Brain pericyte (primary cell): ENCODE data around the gene MIPOL1.
"Not testable (repeated sequence)": the region's sequence is repeated elsewhere in the genome, so short reads cannot be mapped to it uniquely, and the experiment has no call there.

Experiments
- DNase-seq: peaks from one replicate; pipeline ENCODE4 v3.0.0-alpha.2; 2012; ENCODE audit warnings: low read depth, low spot score

MIPOL1 gene

GRCh38 chr14:37187840-37188577 is 9.7 kb upstream of the MIPOL1 start:
- DNase-seq, result not testable (repeated sequence)

GRCh38 chr14:37189733-37190132 is 8.0 kb upstream of the MIPOL1 start:
- not testable (repeated sequence) for DNase-seq

- DNase-seq, result no peak
These were observed 3.0 kb upstream of the MIPOL1 start for GRCh38 chr14:37194698-37195097.

DNA sequence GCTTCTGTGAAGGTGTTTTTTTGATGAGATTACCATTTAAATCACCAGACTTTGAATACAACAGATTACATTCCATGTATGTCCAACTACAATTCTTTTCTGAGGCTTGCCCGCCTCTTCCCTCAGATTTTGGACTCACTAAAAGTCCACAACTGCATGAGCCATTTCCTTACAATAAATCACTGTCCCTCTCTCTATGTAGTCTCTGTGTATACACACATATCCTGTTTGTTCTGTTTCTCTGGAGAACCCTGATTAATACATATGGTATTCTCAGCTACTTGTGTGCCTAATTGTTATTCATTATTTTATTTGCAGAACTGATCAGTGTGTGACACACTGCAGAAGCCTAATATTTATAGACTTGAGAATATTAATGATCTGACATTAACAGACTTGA is 2.4 kb upstream of the MIPOL1 start:
- no peak for DNase-seq

GRCh38 chr14:37196604-37197420 is 925 bp upstream of the MIPOL1 start:
- DNase-seq, result no peak

- no peak for DNase-seq
These were observed 499 bp downstream of the MIPOL1 start for GRCh38 chr14:37198273-37198598.

GRCh38 chr14:37198907-37199306 is 1.2 kb downstream of the MIPOL1 start:
- DNase-seq, result no peak

DNA sequence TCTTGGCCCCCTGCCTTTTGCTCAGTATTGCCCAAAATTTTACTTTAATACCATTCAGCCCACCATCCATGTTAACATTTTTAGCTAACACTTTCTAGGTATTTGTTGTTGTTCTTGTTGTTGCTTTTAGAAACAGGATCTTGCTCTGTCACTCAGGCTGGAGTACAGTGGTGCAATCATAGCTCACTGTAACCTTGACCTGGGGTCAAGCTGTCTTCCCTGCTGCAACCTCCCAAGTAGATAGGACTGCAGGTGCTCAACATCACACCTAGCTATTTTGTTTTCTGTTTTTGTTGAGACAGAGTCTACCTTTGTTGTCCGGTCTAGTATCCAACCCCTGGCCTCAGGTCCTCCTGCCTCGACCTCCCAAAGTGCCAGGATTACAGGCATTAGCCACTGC is 4.0 kb downstream of the MIPOL1 start:
- no peak for DNase-seq

- no peak for DNase-seq
These were observed 4.5 kb downstream of the MIPOL1 start for GRCh38 chr14:37202265-37202664.

GRCh38 chr14:37202812-37203211 is 5.1 kb downstream of the MIPOL1 start:
- no peak for DNase-seq

DNA sequence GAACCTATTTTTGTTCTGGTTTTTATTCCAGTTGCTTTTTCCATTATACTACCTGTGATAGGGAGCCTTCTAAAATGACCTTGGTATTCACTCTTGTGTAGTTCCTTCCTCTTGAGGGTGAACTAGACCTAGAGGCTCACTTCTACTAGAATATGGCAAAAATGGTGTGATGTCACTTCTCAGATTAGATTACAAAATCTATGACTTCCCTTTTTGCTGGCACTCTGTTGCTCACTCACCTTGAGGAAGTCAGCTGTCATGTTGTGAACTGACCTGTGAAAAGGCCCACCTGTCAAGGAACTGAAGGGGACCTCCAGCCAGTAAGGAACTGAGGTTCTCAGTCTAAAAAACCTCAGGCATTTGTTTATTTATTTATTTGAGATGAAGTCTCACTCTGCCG is 5.7 kb downstream of the MIPOL1 start:
- no peak for DNase-seq

GRCh38 chr14:37205623-37206605 is 8.2 kb downstream of the MIPOL1 start:
- not testable (repeated sequence) for DNase-seq

- not testable (repeated sequence) for DNase-seq
These were observed 11.9 kb downstream of the MIPOL1 start for GRCh38 chr14:37209617-37210016.

DNA sequence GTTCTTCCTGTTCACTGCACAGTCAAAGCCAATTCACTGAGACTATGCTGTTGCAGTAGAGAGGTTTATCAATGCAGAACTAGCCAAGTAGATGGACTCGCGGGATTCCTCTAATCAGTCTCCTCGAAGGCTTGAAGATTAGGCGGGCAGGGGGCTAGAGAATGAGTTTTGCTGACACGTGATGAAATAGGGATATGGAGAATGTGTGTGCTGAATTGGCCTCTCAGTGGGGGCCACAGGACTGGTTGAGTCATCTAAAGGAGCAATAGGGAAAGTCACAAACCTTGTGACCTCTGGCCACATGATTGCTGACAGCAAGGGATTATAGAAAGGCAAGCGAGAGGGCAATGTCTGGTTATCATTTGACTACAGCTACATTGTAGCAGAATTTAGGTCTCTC is 12.7 kb downstream of the MIPOL1 start:
- DNase-seq, result no peak

GRCh38 chr14:37213016-37213415 is 15.3 kb downstream of the MIPOL1 start:
- DNase-seq, result no peak

- DNase-seq, result no peak
These were observed 17.6 kb downstream of the MIPOL1 start for GRCh38 chr14:37215345-37215744.

DNA sequence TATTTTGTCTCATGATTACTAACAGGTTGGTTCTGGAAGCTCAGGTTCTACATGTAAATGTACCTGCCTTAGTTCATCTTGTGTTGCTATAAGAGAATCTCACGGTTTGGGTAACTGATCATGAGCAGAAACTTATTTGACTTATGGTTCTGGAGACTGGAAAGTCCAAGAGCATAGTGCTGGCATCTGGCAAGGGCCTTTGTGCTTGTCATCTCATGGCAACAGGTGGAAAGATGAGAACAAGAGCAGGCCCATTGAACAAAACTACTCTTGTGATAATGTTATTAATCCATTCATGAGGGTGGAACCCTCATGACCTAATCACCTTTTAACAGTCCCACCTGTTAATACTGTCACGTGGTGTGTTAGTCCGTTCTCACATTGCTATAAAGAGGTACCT is 23.3 kb downstream of the MIPOL1 start:
- no peak for DNase-seq

- DNase-seq, result no peak
These were observed 26.3 kb downstream of the MIPOL1 start for GRCh38 chr14:37223947-37224474.

DNA sequence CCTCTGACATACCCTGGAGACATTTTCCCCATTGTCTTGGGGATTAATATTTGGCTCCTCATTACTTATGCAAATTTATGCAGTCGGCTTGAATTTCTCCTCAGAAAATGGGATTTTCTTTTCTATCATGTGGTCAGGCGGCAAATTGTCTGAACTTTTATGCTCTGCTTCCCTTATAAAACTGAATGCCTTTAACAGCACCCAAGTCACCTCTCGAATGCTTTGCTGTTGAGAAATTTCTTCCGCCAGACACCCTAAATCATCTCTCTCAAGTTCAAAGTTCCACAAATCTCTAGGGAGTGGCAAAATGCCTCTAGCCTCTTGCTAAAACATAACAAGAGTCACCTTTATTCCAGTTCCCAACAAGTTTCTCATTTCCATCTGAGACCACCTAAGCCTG is 27.9 kb downstream of the MIPOL1 start:
- DNase-seq, result not testable (repeated sequence)

- no peak for DNase-seq
These were observed 32.9 kb downstream of the MIPOL1 start for GRCh38 chr14:37230551-37231194.

- no peak for DNase-seq
These were observed 35.3 kb downstream of the MIPOL1 start for GRCh38 chr14:37232907-37233481.
